ENCODE measurements around the gene MRPL24. TPM values are rescaled to one million over a fixed set of nuclear protein-coding genes. Genes with fewer than 3 reads are reported as not detected.
"Not testable (repeated sequence)": the region's sequence is repeated elsewhere in the genome, so short reads cannot be mapped to it uniquely, and the experiment has no call there.

MRPL24 gene
- 111 and 115 TPM in 2 replicates for total RNA-seq (2014; rRNA removed; shearing (Covaris generic))

GRCh38 chr1:156740741-156741480, at the start of gene MRPL24:
Gene MRPL24, minus strand, starts transcription at chr1:156741088. Its CDS starts 2,384 bp downstream, at chr1:156738704.
- peak; percentile 98 for DNase-seq (ENCODE audit: low spot score)

DNA sequence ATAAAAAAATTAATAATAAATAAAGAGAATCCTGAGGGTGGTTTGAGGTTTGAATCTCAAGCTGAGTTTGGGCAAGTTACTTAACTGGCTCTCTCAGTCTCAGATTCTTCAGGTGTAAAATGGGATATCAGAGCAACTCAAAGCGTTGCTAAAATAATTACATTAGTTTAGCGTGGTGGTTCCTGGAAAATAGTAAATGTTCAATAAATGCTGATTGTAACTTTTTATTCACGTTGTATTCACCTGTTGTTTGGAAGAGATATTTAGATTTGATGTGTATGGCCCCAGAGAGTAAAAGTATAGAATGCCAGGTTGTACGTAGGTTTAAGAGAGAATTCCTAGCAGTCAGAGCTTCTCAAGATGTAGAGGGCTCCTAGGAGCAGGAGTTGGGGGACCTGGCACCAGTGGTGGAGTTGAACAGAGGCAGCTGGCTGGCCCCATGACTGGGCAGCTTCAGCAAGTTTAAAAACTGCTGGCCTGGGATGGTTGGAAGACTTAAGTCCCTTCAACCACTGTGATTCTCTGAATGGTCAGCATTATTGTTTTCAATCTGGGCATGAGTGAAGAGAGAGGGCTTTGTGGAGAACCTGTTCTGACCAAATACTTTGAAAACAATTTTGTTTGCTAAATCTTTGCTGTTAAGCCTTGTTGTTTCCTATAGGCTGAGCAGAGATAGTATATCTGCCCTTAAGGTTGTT, 48.9 kb upstream of the MRPL24 start:
- DNase-seq (ENCODE audit: low spot score), result no peak

DNA sequence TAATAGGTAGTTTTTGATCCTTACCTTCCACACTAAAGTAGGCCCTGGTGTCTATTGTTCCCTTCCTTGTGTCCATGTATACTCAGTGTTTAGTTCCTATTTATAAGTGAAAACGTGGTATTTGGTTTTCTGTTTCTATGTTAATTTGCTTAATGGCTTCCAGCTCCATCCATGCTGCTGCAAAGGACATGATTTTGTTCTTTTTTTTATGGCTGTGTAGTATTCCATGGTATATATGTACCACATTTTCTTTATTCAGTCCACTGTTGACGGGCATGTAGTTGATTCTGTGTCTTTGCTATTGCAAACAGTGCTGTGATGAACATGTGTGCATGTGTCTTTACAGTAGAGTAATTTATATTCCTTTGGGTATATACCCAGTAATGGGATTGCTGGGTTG, 47.2 kb upstream of the MRPL24 start:
- no peak for DNase-seq (ENCODE audit: low spot score)

DNA sequence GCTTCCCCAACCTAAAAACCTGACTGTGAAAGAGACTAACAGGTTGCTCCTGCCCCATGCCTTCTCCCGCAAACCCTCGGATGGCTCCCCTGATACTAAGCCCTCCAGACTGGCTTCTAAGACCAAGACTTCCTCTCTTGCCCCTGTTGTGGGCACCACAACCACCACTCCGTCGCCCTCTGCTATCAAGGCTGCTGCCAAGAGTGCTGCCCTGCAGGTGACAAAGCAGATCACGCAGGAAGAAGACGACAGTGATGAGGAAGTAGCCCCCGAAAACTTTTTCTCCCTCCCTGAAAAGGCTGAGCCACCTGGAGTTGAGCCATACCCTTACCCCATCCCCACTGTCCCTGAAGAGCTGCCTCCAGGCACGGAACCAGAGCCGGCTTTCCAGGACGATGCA, 45.8 kb upstream of the MRPL24 start:
- no peak for DNase-seq (ENCODE audit: low spot score)

DNA sequence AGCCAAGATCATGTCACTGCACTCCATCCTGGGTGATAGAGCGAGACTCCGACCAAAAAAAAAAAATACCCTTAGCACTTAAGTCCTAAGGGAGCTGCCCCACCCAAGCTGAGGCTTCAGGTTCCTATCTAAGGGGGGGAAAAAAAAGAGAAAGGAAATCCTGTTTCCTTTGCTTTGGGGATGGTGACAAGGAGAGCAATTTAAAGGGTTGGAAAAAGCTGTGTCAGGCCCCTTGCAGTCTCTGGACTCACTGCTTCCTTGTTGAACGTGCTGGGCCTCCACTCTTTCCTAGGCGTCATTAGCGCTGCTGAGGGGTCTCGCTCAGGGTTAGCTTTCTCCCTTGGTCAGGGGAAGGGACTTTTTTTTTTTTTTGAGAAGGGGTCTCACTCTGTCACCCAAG, 44.6 kb upstream of the MRPL24 start:
- no peak for DNase-seq (ENCODE audit: low spot score)

DNA sequence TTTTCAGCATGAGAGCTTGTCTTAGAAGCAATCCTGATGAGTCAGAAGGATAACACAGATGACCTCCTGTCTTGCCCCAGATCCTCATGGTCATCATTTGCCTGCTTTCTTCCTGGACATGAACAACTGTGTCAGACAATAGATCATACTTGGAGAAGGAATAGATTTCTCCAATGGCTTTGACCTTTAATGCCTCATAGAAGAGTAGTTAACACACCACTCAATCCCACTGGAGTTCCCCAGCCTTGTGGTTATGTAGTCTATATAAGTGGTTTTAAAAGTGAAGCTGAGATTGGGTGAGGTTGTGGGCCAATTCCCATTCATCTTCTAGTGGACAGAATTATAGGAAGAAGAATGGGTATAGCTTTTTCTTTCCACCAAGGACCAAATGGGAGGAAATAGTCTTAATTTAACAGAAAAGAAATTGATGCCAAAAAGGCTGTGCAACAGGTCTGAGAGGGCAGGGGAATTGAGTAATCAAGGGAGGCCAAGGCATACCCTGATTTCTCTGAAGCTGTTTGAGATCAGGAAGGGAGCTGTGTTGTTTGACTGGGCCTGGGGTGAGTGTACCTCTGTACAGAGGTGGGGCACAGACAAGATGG, 40.8 kb upstream of the MRPL24 start:
- DNase-seq (ENCODE audit: low spot score), result no peak

DNA sequence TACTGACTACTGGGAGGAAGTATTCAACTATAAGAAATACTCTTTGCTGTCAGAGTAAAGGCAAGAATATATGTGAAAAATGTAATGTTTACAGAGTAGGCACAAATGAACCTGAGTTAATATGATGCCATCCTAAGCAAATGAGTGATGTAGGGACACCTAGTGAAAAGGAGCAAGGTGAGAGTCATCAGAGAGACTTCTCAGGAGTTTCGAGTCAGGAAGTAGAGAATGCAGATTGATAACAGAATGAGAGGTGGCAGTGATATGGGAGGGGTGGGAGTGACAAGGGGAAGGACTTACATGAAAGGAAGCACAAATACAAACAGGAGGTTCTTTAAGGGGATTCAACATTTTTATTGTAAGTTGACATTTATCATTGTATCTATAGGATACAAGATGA, 36.7 kb upstream of the MRPL24 start:
- no peak for DNase-seq (ENCODE audit: low spot score)

GRCh38 chr1:156776942-156777341, 36.1 kb upstream of the MRPL24 start:
- DNase-seq (ENCODE audit: low spot score), result no peak

DNA sequence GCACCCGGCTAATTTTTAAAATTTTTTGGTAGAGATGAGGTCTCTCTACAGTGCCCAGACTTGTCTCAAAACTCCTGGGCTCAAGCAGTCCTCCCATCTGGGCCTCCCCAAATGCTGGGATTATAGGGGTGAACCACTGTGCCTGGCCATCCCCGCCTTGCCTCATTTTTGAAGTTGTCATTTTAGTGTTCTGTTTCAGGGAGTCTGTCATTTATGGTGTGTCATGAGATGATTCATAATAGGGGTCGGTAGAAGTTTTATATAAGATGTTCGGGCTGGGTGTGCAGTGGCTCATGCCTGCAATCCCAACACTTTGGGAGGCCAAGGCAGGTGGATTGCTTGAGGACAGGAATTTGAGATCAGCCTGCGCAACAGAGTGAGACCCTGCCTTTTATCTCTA, 34.9 kb upstream of the MRPL24 start:
- DNase-seq (ENCODE audit: low spot score), result no peak

GRCh38 chr1:156773607-156774006, 32.7 kb upstream of the MRPL24 start:
- DNase-seq (ENCODE audit: low spot score), result no peak

GRCh38 chr1:156772728-156773497, 32.0 kb upstream of the MRPL24 start:
- no peak for DNase-seq (ENCODE audit: low spot score)

- DNase-seq (ENCODE audit: low spot score), result no peak
Measured at GRCh38 chr1:156772222-156772621, 31.3 kb upstream of the MRPL24 start.

DNA sequence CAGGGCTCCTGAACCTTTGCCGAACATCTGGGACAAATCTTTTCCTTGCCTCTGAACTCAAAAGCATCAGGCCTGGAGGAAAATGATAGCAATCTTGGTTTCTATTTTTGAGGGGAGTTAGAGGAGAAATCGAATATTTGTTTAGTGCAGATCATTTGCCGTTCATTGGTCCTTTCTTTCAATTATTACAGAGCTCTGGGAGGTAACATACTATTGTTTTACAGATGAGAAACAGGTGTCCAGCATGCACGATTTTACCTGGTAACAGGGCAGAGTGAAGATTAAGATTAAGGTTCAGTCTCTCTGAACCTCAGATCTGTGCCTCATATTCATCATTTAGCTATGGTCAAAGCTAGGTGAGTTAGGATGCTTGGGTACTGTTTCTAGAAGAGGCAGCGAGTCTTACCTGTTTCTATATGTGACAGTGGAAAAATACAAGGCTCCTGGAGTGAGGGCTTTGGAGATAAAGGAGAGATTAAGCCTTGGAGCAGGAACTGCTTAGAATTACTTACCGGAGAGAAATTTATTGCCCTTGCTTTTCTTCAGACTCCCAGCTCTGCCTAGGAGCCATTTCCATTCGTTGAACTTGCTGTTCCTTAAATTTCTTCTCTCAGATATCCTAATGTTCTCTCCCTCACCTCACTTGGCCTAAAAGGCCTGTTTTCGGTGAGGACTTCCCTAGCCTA, 27.9 kb upstream of the MRPL24 start:
- DNase-seq (ENCODE audit: low spot score), result no peak

- DNase-seq (ENCODE audit: low spot score), result peak; percentile 36
Measured at GRCh38 chr1:156767879-156768604, 27.2 kb upstream of the MRPL24 start.

DNA sequence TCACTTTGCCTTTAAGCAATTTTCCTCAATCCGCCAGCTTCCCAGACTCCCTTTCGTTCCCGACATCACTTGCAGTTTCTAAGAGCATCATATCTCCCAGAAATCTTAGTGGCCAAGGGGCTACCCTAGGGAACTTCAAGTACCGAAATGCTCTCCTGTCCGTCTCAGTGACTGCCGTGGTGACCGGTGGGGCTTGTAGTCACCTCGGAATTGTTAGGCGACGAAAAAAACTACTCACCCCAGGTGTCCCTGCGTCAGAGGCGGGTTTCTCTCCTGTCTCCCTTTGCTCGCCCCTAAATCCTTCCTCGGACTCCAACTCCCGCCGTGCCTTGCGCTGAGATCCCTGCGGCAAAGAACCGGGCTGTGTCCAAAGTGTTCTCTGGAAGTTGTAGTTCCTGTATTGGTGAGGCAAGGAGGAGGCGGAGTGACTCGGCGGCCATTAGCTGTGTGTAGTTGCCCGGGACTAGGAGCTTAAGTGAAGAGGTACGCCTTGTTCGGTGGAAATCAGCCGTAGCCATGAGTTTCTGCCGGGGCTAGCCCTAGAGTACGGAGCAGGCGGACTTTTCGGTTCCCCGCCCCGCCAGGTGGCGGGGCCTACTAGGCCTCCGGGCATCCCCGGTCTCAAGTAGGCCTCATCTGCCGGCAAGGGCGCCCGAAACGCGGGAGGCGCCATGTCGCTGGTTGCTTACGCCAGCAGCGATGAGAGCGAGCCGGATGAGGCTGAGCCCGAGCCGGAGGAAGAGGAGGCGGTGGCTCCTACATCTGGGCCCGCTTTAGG, 26.4 kb upstream of the MRPL24 start, which contains the start of gene PRCC:
Gene PRCC, plus strand, starts transcription at position 435 of the 778 bp plus-strand sequence. Its CDS starts 237 bp downstream, at position 672.
- peak; percentile 98 for DNase-seq (ENCODE audit: low spot score)

DNA sequence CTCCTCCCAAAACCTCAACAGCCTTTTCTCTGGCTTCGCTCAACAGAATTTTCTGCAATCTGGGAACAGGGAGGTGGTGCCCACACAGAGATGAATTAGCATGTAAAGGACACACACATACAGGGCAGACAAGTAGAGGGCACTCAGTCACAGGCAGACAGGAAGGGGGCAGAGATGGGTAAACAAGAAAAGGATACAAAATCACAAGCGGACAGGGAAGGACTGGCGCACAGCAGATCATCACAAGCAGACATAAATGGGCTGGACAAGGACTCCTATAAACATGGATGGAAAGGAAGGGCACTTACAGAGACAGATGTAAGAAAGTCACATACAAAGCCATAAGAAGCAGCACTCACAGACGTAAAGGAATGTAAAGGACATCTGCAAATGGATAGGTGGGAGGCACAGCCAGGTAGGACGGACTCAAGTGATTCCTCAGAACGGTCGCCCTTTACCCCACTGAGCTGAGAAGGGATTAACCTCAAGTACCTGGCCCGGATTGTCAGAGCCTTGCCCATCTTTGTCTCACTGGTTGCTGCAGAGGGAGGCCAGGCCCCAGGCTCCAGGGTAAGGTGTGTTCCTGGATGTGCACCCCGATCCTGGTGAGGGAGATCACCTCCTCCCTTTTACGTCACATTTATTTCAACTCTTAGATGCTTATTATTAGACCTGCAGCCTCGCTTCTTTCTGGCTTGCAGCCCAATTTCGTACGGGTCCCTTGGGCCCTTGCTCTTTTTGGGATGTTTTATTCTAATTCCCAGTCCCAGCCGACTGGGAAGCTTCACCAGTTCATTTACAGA, 25.6 kb upstream of the MRPL24 start:
- peak; percentile 63 for DNase-seq (ENCODE audit: low spot score)

DNA sequence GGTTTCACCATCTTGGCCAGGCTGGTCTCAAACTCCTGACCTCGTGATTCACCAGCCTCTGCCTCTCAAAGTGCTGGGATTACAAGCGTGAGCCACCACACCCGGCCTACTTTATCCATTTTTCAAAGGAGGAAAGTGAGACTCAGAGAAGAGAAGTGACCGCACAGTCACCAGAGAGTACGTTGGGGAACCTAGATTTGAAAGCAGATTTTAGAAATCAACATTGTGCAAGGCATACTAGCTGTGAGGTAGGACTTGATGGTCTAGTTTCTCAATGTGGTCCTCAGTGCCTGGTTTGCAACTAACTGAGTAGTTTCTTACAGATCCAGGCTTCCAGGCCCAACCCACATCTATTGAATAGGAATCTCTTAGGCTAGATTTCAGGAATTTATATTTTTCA, 24.8 kb upstream of the MRPL24 start:
- no peak for DNase-seq (ENCODE audit: low spot score)

- not testable (repeated sequence) for DNase-seq (ENCODE audit: low spot score)
Measured at GRCh38 chr1:156765136-156765535, 24.2 kb upstream of the MRPL24 start.

DNA sequence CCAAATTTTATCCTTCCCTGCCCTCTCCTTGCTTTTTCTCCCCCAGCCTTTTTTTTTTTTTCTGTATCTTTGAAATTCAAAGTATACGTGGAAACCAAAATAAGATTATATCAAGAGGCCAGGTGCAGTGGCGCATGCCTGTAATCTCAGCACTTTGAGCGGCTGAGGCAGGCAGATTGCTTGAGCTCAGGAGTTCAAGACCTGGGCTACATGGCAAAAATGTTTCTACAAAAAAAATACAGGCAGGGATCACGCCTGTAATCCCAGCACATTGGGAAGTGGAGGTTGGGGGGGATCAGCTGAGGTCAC, 19.9 kb upstream of the MRPL24 start:
- DNase-seq (ENCODE audit: low spot score), result no peak
